ENCODE results near the gene AP3D1. TPM values are rescaled to one million over a fixed set of nuclear protein-coding genes. Genes with fewer than 3 reads are reported as not detected.

Gene AP3D1
- total and polyA plus RNA-seq, 4 donors: 21.7 to 79.8 (median 59.6) TPM

- 59% methylated on average over 27 of the region's 27 CpGs for WGBS
These were observed 20.2 kb upstream of the AP3D1 start for GRCh38 chr19:2171349-2172145.

GRCh38 chr19:2170987-2171348 lies 19.6 kb upstream of the AP3D1 start:
- peaks cover 0 to 3% (median 0%) of the 10 kb centered on the region in 4 donors for H3K36me3 ChIP-seq (ENCODE audit: control insufficient read depth in 4 of 4, insufficient read depth in 3 of 4, low read depth in 1 of 4, low read length in 3 of 4)
- H3K9me3 ChIP-seq (ENCODE audit: control insufficient read depth in 4 of 4, low read length in 3 of 4): no peaks in the 10 kb centered on the region
- peaks cover 21 to 67% (median 48%) of the 10 kb centered on the region in 4 donors for H3K4me1 ChIP-seq (ENCODE audit: control insufficient read depth in 4 of 4, insufficient read depth in 4 of 4, low read length in 3 of 4)
- H3K27me3 ChIP-seq (ENCODE audit: control insufficient read depth in 4 of 4, insufficient read depth in 4 of 4, low read length in 3 of 4): no peaks in the 10 kb centered on the region
- H3K27ac ChIP-seq (ENCODE audit: low read depth in 1 of 2, low read length in 2 of 2): peak overlapping the region; percentile 43 to 98
- DNase-seq (ENCODE audit: low spot score): no peak
- TF ChIP-seq RAD21 (IDR thresholded peaks at IDR 0.05) (no peak), RXRA (IDR thresholded peaks at IDR 0.05) (no peak), JUND (IDR thresholded peaks at IDR 0.05) (no peak), NR2F2 (IDR thresholded peaks at IDR 0.05) (no peak), TAF1 (conservative IDR thresholded peaks at IDR 0.05) (no peak), SP1 (IDR thresholded peaks at IDR 0.05) (no peak), HNF4G (IDR thresholded peaks at IDR 0.05) (no peak)
- H3K4me3 ChIP-seq (ENCODE audit: low read depth in 1 of 3, low read length in 3 of 3): no peak overlapping the region
- 79% methylated on average over 5 of the region's 5 CpGs for WGBS
- no peak overlapping the region for H3K9ac ChIP-seq (ENCODE audit: low read depth in 1 of 2, low read length in 2 of 2)

More at GRCh38 chr19:2171349-2172145, 20.2 kb upstream of the AP3D1 start:
- no peak for TF ChIP-seq EGR1 (IDR thresholded peaks at IDR 0.05; ENCODE audit: low read depth in 2 of 2)
- TF ChIP-seq FOXA1 (IDR thresholded peaks at IDR 0.05): no peak
- TF ChIP-seq HNF4A (conservative IDR thresholded peaks at IDR 0.05): no peak
- TF ChIP-seq ZBTB33 (IDR thresholded peaks at IDR 0.05): no peak
- TF ChIP-seq, protein P1, sequence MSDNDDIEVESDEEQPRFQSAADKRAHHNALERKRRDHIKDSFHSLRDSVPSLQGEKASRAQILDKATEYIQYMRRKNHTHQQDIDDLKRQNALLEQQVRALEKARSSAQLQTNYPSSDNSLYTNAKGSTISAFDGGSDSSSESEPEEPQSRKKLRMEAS (IDR thresholded peaks at IDR 0.05): no peak
- TF ChIP-seq RAD21 (IDR thresholded peaks at IDR 0.05): peak in 1 of 2 donors; percentile 11
- peak in 1 of 2 donors; percentile 6 for TF ChIP-seq RXRA (IDR thresholded peaks at IDR 0.05)
- TF ChIP-seq, protein P2, sequence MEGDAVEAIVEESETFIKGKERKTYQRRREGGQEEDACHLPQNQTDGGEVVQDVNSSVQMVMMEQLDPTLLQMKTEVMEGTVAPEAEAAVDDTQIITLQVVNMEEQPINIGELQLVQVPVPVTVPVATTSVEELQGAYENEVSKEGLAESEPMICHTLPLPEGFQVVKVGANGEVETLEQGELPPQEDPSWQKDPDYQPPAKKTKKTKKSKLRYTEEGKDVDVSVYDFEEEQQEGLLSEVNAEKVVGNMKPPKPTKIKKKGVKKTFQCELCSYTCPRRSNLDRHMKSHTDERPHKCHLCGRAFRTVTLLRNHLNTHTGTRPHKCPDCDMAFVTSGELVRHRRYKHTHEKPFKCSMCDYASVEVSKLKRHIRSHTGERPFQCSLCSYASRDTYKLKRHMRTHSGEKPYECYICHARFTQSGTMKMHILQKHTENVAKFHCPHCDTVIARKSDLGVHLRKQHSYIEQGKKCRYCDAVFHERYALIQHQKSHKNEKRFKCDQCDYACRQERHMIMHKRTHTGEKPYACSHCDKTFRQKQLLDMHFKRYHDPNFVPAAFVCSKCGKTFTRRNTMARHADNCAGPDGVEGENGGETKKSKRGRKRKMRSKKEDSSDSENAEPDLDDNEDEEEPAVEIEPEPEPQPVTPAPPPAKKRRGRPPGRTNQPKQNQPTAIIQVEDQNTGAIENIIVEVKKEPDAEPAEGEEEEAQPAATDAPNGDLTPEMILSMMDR (IDR thresholded peaks at IDR 0.05; ENCODE audit: low read depth, low read length, missing input control): no peak
- no peak for TF ChIP-seq FOXA2 (IDR thresholded peaks at IDR 0.05)
- DNase-seq (ENCODE audit: low spot score): peak; percentile 56
- H3K27me3 ChIP-seq (ENCODE audit: control insufficient read depth in 4 of 4, insufficient read depth in 4 of 4, low read length in 3 of 4): no peaks in the 10 kb centered on the region
- peaks cover 0 to 3% (median 0%) of the 10 kb centered on the region in 4 donors for H3K36me3 ChIP-seq (ENCODE audit: control insufficient read depth in 4 of 4, insufficient read depth in 3 of 4, low read depth in 1 of 4, low read length in 3 of 4)
- H3K4me1 ChIP-seq (ENCODE audit: control insufficient read depth in 4 of 4, insufficient read depth in 4 of 4, low read length in 3 of 4): peaks cover 19 to 62% (median 42%) of the 10 kb centered on the region in 4 donors
- peak overlapping the region; percentile 43 to 98 for H3K27ac ChIP-seq (ENCODE audit: low read depth in 1 of 2, low read length in 2 of 2)
- H3K9me3 ChIP-seq (ENCODE audit: control insufficient read depth in 4 of 4, low read length in 3 of 4): no peaks in the 10 kb centered on the region
- no peak overlapping the region for H3K4me3 ChIP-seq (ENCODE audit: low read depth in 1 of 3, low read length in 3 of 3)
- H3K9ac ChIP-seq (ENCODE audit: low read depth in 1 of 2, low read length in 2 of 2): peak overlapping the region in 1 of 2 donors; percentile 19

DNA sequence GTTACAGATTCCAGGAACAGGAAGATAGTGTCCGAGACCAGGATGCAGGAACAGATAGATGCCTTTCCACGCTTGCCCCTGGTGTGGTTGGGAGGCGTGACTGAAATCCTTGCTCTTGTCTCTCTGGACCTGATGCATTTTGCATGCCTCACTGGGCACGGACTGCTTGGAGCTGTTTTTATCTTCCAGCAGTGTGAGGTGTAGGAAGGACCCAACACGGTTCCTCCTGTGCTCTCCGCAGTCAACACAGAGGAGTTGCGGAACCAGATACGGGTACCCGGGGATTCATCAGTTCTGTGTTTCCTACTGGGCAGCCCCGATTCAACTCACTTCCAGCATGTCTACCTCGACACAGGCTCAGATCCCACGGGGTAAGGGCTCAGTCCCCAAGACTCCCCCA lies 18.9 kb upstream of the AP3D1 start:
- Histone ChIP-seq H3K9ac (ENCODE audit: low read depth in 1 of 2, low read length in 2 of 2) (no peak overlapping the region), H3K27me3 (ENCODE audit: control insufficient read depth in 4 of 4, insufficient read depth in 4 of 4, low read length in 3 of 4) (no peaks in the 10 kb centered on the region), H3K36me3 (ENCODE audit: control insufficient read depth in 4 of 4, insufficient read depth in 3 of 4, low read depth in 1 of 4, low read length in 3 of 4) (no peaks in the 10 kb centered on the region), H3K4me1 (ENCODE audit: control insufficient read depth in 4 of 4, insufficient read depth in 4 of 4, low read length in 3 of 4) (peaks cover 21 to 69% (median 49%) of the 10 kb centered on the region in 4 donors), H3K27ac (ENCODE audit: low read depth in 1 of 2, low read length in 2 of 2) (peak overlapping the region; percentile 14 to 98), H3K4me3 (ENCODE audit: low read depth in 1 of 3, low read length in 3 of 3) (no peak overlapping the region), H3K9me3 (ENCODE audit: control insufficient read depth in 4 of 4, low read length in 3 of 4) (no peaks in the 10 kb centered on the region)
- WGBS: 89% methylated on average over 12 of the region's 12 CpGs
- DNase-seq (ENCODE audit: low spot score): no peak
- TF ChIP-seq, protein P3, sequence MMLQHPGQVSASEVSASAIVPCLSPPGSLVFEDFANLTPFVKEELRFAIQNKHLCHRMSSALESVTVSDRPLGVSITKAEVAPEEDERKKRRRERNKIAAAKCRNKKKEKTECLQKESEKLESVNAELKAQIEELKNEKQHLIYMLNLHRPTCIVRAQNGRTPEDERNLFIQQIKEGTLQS (IDR thresholded peaks at IDR 0.05): no peak
- TF ChIP-seq JUND (IDR thresholded peaks at IDR 0.05) (no peak), SP1 (IDR thresholded peaks at IDR 0.05) (no peak), FOXA1 (IDR thresholded peaks at IDR 0.05) (no peak), GABPA (IDR thresholded peaks at IDR 0.05 in 1 of 2, conservative IDR thresholded peaks at IDR 0.05 in 1 of 2) (no peak), FOXA2 (IDR thresholded peaks at IDR 0.05) (no peak), ZBTB33 (IDR thresholded peaks at IDR 0.05) (no peak), RXRA (IDR thresholded peaks at IDR 0.05) (no peak), TAF1 (conservative IDR thresholded peaks at IDR 0.05) (no peak), NR2F2 (IDR thresholded peaks at IDR 0.05) (no peak), YY1 (IDR thresholded peaks at IDR 0.05) (no peak), RAD21 (IDR thresholded peaks at IDR 0.05) (no peak)
